Testis (tissue), 2 donors: ENCODE data around the gene VPS26B.
"Not testable (repeated sequence)": the region's sequence is repeated elsewhere in the genome, so short reads cannot be mapped to it uniquely, and the experiment has no call there.

Source experiments
- CTCF ChIP-seq, 3 experiments: fragments of 450-650 bp in 2 of 3; fragments of 200-600 bp in 1 of 3; sonication (generic) in 1 of 3; IDR thresholded peaks; one replicate each; pipeline ENCODE4 v1.5.1; 2016 to 2019; ENCODE audit warnings: antibody characterized with exemption in 3 of 3, mild to moderate bottlenecking in 2 of 3, moderate library complexity in 1 of 3
- POLR2A ChIP-seq: fragments of 450-650 bp; IDR thresholded peaks from one replicate; pipeline ENCODE4 v1.6.1; 2017; ENCODE audit warnings: antibody characterized with exemption, mild to moderate bottlenecking, moderate library complexity

GRCh38 chr11:134188092-134188491 is 36.4 kb upstream of the VPS26B start:
- not testable (repeated sequence) for TF ChIP-seq CTCF (IDR thresholded peaks at IDR 0.05); POLR2A
